Brain microvascular endothelial cell (primary cell): Measurements from ENCODE around the gene ZFP37.

Source experiments
- DNase-seq: peaks from one replicate; pipeline ENCODE4 v3.0.0-alpha.2; 2020
- H3K27ac ChIP-seq: fragments of 250-450 bp; sonication (Bioruptor Pico); 2 replicates; pipeline ENCODE4 v1.5.1; 2020; ENCODE audit warnings: mild to moderate bottlenecking, moderate library complexity
- H3K27me3 ChIP-seq: fragments of 250-450 bp; sonication (Bioruptor Pico); replicated peaks from 2 replicates; pipeline ENCODE4 v1.5.1; 2020; ENCODE audit warnings: mild to moderate bottlenecking
- H3K36me3 ChIP-seq: fragments of 250-450 bp; sonication (Bioruptor Pico); replicated peaks from 2 replicates; pipeline ENCODE4 v1.5.1; 2020; ENCODE audit warnings: mild to moderate bottlenecking
- H3K4me3 ChIP-seq: 2 replicates; pipeline ENCODE4 v1.5.1; 2011; ENCODE audit warnings: low read depth, mild to moderate bottlenecking, control low read depth, low read length, moderate library complexity
- in situ Hi-C: cut with HindIII; loops from 2 replicates; pipeline ENCODE4 v1.10.0; 2017; ENCODE audit warnings: low sequenced_read_pairs, low pct_ligation_motif_present
- TF ChIP-seq, protein P1 (sequence below): IDR thresholded peaks from 2 replicates; pipeline ENCODE4 v1.5.1; 2011; ENCODE audit warnings: low read depth, mild to moderate bottlenecking, moderate library complexity, low read length, control low read depth, inconsistent platforms; ENCODE audit errors: missing control alignments

ZFP37 gene

DNA sequence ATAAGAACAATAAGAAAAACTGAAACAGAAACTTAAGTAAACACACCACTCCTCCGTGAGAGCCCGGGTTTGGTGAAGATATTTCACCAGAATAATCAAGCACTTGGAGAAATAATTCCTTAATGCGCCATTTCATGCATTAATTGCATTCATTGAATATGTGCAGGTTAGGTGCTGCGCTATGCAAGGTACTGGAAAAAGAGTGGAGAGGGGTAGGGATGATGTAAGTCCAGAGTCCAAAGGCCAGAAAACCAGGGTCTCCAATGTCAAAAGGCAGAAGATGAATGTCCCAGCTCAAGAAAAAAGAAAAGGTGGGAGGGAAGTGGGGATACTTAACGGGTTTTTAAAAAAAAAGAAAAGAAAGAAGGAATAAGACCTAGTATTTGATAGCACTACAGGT is 669 bp upstream of the ZFP37 start:
- TF ChIP-seq, protein P1, sequence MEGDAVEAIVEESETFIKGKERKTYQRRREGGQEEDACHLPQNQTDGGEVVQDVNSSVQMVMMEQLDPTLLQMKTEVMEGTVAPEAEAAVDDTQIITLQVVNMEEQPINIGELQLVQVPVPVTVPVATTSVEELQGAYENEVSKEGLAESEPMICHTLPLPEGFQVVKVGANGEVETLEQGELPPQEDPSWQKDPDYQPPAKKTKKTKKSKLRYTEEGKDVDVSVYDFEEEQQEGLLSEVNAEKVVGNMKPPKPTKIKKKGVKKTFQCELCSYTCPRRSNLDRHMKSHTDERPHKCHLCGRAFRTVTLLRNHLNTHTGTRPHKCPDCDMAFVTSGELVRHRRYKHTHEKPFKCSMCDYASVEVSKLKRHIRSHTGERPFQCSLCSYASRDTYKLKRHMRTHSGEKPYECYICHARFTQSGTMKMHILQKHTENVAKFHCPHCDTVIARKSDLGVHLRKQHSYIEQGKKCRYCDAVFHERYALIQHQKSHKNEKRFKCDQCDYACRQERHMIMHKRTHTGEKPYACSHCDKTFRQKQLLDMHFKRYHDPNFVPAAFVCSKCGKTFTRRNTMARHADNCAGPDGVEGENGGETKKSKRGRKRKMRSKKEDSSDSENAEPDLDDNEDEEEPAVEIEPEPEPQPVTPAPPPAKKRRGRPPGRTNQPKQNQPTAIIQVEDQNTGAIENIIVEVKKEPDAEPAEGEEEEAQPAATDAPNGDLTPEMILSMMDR = no peak
- no peaks in the 10 kb centered on the region for H3K27me3 ChIP-seq
- peak overlapping the region; percentile 95 for H3K4me3 ChIP-seq
- H3K36me3 ChIP-seq = no peaks in the 10 kb centered on the region
- no peak overlapping the region for H3K27ac ChIP-seq
- DNase-seq = no peak
- in situ Hi-C loops = no loop called here

DNA sequence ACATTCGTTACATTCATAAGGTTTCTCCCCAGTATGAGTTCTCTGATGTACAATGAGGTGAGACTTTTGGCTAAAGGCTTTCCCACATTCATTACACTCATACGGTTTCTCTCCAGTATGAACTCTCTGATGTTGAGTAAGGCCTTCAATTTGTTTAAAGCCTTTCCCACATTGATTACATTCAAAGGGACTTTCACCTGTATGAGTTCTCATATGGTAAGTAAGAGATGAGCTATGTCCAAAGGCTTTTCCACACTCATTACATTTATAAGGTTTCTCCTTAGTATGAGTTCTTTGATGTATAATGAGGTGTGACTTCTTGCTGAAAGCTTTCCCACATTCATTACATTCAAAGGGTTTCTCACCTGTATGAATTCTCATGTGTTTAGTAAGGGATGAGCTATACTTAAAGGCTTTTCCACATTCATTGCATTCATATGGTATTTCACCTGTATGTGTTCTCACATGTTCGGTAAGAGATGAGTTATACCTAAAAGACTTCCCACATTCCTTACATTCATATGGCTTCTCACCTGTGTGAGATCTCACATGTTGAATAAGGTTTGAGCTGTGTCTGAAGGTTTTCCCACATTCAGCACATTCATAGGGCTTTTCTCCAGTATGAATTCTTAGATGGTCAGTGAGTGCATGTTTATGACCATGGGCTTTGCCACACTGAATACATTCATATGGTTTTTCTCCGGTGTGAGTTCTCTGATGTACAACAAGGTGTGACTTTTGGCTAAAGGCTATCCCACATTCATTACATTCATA is 13.5 kb downstream of the ZFP37 start:
- no peak for DNase-seq
- no peaks in the 10 kb centered on the region for H3K27me3 ChIP-seq
- H3K27ac ChIP-seq = no peak overlapping the region
- in situ Hi-C loops = no loop called here
- TF ChIP-seq, protein P1 = no peak
- peaks cover 6% of the 10 kb centered on the region for H3K36me3 ChIP-seq
- no peak overlapping the region for H3K4me3 ChIP-seq

DNA sequence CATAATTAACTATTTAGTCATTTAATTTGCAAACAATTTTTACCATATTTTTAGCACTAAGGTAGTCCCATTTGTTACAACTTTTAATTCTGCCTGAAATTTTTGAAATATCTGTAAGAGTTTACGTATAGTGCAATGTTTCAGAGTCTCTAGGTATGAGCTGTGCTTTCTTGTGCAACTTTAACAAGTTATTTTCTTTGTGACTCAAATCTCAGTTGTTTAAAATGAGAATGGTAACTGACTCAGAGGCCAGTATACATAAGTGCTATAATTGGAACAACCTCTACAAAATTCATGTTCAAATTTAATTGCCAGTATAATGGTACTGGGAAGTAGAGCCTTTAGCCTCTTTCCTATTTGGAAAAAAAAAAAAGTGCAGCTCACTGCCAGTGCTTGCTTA is 30.3 kb downstream of the ZFP37 start:
- TF ChIP-seq, protein P1 = no peak
- H3K4me3 ChIP-seq = no peak overlapping the region
- H3K27me3 ChIP-seq = no peaks in the 10 kb centered on the region
- in situ Hi-C loops = no loop called here
- no peak for DNase-seq
- H3K36me3 ChIP-seq = no peaks in the 10 kb centered on the region
- no peak overlapping the region for H3K27ac ChIP-seq

DNA sequence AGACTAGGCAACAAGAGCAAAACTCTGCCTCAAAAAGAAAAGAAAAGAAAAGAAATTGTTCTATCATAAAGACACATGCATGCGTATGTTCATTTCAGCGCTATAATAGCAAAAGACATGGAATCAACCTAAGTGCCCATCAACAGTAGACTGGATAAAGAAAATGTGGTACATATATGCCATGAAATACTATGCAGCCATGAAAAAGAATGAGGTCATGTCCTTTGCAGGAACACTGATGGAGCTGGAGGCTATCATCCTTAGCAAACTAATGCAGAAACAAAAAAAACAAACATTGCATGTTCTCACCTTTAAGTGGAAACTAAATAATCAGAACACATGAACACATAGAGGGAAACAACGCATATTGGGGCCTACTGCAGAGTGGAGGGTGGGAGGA is 38.3 kb downstream of the ZFP37 start:
- H3K36me3 ChIP-seq = no peaks in the 10 kb centered on the region
- in situ Hi-C loops = no loop called here
- no peaks in the 10 kb centered on the region for H3K27me3 ChIP-seq
- TF ChIP-seq, protein P1 = no peak
- no peak for DNase-seq
- H3K27ac ChIP-seq = no peak overlapping the region
- H3K4me3 ChIP-seq = no peak overlapping the region

DNA sequence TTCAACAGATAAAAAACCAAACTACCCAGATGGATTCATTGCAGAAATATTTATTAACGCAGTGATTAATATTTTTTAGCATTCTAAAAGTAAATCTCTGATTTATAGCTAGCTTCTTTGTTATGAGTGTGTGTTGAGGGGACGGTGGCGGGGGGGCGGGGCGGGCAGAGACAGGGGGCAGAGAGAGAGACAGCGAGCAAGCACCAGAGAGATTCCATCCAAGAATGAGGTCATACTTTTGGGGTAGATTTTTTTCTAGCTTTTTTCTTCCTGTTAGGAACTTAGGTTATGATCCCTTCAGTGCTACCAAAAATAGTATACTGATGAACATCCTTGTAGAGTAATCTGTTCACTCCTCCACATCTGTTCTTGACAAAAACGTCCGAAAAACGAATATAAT is 44.0 kb downstream of the ZFP37 start:
- Histone ChIP-seq H3K27me3 (no peaks in the 10 kb centered on the region), H3K4me3 (peak overlapping the region; percentile 62), H3K36me3 (no peaks in the 10 kb centered on the region), H3K27ac (no peak overlapping the region)
- TF ChIP-seq, protein P1 = no peak
- DNase-seq = no peak
- in situ Hi-C loops = no loop called here

DNA sequence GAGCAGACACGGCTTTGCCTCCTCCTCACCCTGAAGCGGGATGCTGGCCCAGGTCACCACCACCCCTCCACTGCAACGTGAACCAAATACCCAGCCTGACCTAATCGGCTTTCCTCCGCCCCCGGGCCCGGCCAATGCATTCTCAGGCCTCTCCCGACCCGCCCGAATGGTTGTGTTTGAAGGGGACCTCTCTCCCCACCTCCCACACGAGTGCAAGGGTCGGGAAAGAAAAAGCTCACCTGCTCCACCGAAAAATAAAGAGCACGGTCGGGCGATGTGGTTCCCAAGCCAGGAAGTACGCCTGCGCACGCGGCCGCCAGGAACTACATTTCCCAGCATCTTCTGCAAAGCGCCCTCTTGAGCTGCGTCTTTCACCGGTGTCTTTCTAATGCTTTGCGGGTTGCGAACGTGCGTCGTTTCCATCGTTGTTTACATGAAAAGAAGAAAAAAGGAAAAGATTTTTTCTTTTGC is 44.6 kb downstream of the ZFP37 start, which contains the start of gene ZNF883:
Gene ZNF883 (minus strand): TSS at position 282 of the 471 bp plus-strand sequence.
- in situ Hi-C loops = no loop called here
- peak; percentile 65 for DNase-seq
- Histone ChIP-seq H3K36me3 (no peaks in the 10 kb centered on the region), H3K27ac (no peak within 1 kb of the TSS), H3K4me3 (peak within 1 kb of the TSS; percentile 62), H3K27me3 (no peaks in the 10 kb centered on the region)
- TF ChIP-seq, protein P1 = peak; percentile 39
